ENCODE results near the gene NUTM1. TPM values are rescaled to one million over a fixed set of nuclear protein-coding genes. Genes with fewer than 3 reads are reported as not detected.
A peak's percentile ranks its signal among the peaks of the same experiment; 100 is the strongest.

Gene NUTM1
- total and polyA plus RNA-seq, 2 of the 13 experiments (the other 11 are each of a cell fraction or from before 2014, with no cell fraction given): not detected

GRCh38 chr15:34367101-34368081 is 24.3 kb downstream of the NUTM1 start, which contains the start of gene LPCAT4 (continued):
- TF ChIP-seq ZNF331 (CRISPR knock-in tag; IDR thresholded peaks at IDR 0.05) (peak; percentile 68; the same call in 1 of the 2 replicates), ZNF687 (CRISPR knock-in tag; IDR thresholded peaks at IDR 0.05) (peak; percentile 91), ZKSCAN5 (CRISPR knock-in tag; IDR thresholded peaks at IDR 0.05) (no peak), REST (IDR thresholded peaks at IDR 0.05; ENCODE audit: borderline replicate concordance in 1 of 2, low read depth in 1 of 2, low read length in 2 of 2) (peak in 1 of 2 experiments; percentile 18; a peak in 1 of 4 replicates), ZXDC (CRISPR knock-in tag; IDR thresholded peaks at IDR 0.05) (no peak), ZC3H13 (CRISPR knock-in tag; IDR thresholded peaks at IDR 0.05) (peak; percentile 49; the same call in 1 of the 2 replicates), ZNF577 (CRISPR knock-in tag; IDR thresholded peaks at IDR 0.05; ENCODE audit: borderline replicate concordance, low read depth) (no peak), GATA4 (IDR thresholded peaks at IDR 0.05; ENCODE audit: borderline replicate concordance, low read depth) (no peak), ARNTL (CRISPR knock-in tag; IDR thresholded peaks at IDR 0.05) (0 out of 2 replicates have a peak, but pooled peaks have one; percentile 29), ZNF292 (CRISPR knock-in tag; IDR thresholded peaks at IDR 0.05; ENCODE audit: borderline replicate concordance, low read depth) (no peak; the same call in 1 of the 2 replicates), NFYC (CRISPR knock-in tag; IDR thresholded peaks at IDR 0.05) (no peak), E2F2 (CRISPR knock-in tag; IDR thresholded peaks at IDR 0.05; ENCODE audit: borderline replicate concordance) (no peak), TOE1 (CRISPR knock-in tag; IDR thresholded peaks at IDR 0.05) (no peak), ZNF34 (CRISPR knock-in tag; IDR thresholded peaks at IDR 0.05; ENCODE audit: borderline replicate concordance) (0 out of 2 replicates have a peak, but pooled peaks have one; percentile 35)
